GM10847 (cell line): ENCODE data around the gene SPATA31A1.
"Not testable (repeated sequence)": the region's sequence is repeated elsewhere in the genome, so short reads cannot be mapped to it uniquely, and the experiment has no call there.

Experiments
- POLR2A ChIP-seq: IDR thresholded peaks from 2 replicates; pipeline ENCODE4 v1.6.1; 2011; ENCODE audit not compliant: insufficient read length; ENCODE audit errors: extremely low read depth

SPATA31A1 gene

GRCh38 chr9:39355369-39355768 is at the start of gene SPATA31A1:
SPATA31A1 (plus strand) TSS chr9:39355669; CDS start chr9:39355731, 62 bp downstream.
- TF ChIP-seq POLR2A = not testable (repeated sequence)
